IPS-NIHi7 (cell line): ENCODE measurements around the gene SIAH3.

Experiments used
- DNase-seq: peaks from one replicate; pipeline ENCODE4 v3.0.0; 2012; ENCODE audit warnings: mixed read lengths; ENCODE audit errors: extremely low spot score

The SIAH3 gene

DNA sequence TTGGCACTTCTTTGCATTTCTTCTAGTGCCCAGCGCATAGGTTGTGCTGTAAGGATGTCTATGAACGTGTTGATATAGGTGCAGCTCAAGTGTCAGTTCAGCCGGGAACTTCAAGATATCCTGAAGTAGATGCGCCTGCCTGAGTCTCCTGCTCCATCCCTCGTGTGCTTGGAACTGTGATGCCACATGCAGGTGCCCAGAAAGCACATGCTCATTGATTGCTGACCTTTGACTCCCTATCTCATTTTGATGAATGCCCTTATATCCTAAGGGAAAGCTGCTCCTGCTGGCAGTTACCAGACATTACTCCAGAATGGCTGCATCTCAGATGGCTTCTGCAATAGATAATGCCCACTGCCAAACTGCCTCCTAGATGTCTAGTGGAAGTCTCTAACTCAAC, 108.6 kb downstream of the SIAH3 start:
- DNase-seq: no peak

DNA sequence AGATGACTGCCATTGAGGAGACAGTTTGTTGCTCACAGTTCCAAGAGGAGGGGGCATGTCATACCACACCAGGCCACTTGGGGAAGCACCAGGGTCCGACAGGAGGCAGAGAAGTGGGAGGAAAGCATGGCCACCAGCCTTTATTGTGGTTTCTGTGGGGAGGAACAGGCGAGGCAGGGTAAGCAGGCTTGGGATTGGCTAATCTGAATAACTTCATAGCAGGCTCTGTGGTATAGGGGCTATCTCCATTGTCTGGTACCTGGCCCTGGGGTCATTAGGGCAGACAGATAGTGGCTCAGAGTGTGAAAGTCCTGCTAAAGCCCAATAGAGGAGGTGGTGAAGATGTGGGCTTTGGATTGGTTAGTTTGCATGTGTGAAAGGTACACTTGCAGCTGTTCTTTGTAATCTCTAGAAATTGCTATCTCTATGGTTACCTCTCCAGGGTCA, 114.0 kb downstream of the SIAH3 start:
- peak; percentile 38 for DNase-seq

DNA sequence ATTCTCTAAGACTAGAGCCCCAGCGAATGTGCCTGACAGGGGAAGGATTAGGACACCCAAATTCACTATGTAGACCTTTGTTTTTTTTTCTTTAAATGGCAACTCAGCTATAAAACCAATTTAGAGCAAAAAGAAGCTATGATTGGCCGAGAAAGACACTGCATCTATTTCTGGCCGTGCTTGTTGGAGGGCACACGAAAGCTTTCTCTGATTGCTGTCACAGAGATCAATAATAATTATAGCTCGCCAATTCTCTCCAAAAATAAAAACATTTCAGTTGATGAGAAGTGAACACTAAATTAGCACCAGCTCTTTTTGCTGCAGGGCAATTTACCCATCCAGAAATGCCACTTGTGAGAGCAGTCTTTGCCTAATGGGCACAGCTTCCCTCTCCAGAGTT, 118.2 kb downstream of the SIAH3 start:
- no peak for DNase-seq

DNA sequence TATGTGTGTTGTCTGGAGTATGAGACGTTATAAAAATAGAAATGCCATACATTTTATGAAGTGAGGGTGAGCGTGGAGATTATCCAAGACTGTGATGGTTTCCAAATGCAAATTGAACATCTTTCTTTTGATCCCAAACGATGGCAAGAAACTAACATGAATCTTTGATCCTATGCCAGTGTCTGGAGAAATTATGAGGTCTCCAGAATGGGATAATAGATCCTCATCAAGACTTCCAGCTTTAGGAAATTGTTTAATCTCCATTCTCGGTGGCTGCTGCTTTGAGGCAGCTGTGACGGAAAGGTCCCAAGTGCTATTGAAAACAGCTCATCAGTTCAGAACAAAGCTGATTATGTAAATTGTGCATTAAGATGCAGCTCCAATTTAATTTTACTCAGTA, 118.6 kb downstream of the SIAH3 start:
- DNase-seq: no peak

DNA sequence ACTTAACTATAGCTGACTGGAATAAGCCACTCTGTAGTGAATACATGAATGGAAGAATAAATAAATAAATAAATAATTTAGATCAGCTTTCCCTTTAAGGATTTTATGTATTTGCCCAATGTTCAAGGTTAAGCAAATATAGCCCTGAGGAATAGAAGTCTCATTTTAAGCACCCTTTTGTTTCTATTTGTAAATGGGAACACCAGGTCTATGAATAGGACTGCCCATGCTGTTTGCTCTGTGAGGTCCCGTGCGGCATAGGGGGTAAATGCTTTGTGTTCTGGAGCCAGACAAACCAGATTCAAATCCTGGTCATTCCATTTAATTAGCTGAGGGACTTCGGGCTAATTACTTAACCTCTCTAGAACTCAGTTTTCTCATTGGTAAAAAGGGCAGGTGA, 120.1 kb downstream of the SIAH3 start:
- no peak for DNase-seq

DNA sequence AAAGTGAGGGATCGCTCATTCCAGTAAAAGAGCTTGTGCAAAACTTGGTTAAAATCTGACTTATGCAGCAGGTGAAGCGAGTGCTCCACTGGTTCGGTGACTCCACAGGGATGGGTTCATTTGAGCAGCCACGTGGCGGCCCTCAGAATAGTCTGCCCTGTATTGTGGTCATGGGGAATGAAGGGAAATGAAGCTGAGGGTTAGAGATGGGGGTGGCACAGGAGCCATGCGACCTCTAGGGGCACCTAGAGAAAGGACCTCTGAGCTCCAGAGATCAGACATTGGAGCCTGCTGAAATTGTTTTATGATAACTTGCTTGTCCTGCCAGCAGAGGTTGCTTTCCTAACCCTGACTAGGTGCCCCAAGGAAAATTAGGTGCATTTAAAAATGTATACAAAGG, 122.8 kb downstream of the SIAH3 start:
- DNase-seq: peak; percentile 84
